GM18861 (cell line): Measurements from ENCODE around the gene SDC3.

Source experiments
- ATAC-seq: cut with Tn5 transposase; IDR thresholded peaks from one replicate; pipeline ENCODE4 v1.9.1; 2021; ENCODE audit not compliant: unreplicated experiment

Gene SDC3

DNA sequence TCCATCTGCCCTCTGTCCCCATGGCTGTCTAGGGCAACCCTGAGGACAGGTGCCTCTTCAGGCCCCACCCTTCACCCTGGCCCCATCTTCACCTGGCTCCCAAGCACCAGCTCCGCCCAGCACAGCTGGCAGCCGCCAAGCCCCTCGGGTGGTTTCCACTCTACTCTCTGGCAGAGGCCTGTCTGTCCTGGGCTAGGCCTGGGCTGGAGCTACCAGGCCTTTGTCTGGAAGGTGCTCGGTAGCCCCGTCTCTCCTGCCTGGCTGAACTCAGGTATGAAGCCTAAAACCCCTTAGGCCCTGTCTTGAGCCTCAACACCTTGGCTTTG is 17.4 kb downstream of the SDC3 start:
- no peak for ATAC-seq

DNA sequence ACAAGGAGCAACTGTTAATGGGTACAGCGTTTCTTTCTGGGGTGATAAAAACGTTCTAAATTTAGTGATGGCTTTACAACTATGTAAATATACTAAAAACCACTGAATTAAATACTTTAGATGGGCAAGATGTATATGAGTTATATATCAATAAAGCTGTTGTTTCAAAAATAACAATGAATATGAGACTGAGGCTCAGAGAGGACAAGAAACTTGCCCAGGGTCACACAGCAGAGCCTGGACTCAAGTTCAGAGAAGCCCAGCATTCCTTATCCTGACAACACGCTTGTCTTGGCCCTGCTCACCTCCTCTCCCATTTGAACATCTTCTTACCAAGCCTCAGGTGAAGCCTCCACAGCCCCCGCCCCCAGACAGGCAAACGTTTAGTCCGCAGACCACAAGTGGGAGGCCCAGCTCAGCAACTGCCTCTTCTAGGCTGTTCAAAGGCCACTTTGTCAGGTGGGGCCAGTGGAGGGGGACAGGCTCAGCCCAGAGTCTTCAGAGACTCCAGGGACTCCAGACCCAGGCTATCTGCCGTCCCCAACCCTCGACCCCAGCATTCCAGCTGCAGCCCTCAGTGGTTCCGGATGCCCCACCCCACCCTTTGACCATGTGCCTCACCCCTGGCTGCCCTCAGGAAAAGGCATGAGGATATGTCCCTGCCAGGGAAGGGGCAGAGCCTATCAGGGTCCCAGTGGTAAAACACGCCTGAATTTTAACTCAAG is 17.9 kb downstream of the SDC3 start:
- no peak for ATAC-seq

DNA sequence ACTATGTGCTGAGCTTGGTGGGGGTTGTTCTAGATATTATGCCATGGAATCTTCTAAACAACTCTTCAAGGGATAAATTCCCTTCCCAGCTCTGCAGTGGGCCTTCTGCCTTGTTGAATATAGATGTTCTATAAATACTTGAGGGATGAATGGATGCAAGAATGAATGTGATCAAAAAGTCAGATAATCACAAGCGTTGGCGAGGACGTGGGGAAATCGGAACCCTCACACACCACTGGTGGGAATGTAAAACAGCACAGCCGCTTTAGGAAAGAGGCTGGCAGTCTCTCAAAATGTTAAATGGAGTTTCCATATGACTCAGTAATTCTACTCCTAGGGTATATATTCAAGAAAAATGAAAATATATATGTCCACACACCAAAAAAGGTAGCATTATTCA is 19.0 kb downstream of the SDC3 start:
- ATAC-seq, result no peak

DNA sequence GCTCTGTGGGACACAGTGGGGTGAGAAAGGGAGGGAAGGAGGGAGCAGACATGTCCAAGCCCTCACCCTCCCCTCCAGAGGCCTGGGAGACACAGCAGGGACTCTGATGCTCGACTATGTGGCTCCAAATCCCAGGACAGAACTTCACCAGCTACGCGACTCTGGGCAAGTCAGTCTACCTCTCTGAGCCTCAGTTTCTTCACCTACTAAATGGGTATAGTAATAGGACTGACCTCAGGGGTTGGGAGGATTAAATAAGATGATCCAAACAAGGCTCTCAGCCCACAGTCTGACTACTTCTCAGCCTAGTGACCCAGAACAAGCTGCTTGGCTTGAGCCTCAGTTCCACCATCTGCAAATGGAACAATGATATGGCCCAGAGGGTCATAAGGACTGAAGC is 19.6 kb downstream of the SDC3 start:
- no peak for ATAC-seq

DNA sequence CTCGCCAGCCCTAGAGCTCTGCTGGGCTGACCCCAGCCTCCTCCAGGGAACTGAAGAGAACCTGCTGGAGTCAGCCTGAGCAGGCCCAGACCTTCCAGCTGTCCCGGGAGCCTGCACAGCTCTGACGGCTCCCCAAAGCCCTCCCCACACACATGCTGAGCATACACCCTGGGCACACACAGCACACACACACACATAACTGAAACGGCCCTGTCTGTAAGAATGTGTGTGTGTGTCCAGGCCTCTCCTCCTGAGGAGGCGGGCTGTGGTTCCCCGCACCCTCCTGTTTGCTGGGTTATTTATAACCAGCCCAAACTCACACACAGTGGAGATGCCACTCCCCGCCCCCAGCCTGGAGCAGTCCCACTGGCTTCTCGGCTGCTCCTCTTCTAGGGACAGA is 20.2 kb downstream of the SDC3 start:
- no peak for ATAC-seq

DNA sequence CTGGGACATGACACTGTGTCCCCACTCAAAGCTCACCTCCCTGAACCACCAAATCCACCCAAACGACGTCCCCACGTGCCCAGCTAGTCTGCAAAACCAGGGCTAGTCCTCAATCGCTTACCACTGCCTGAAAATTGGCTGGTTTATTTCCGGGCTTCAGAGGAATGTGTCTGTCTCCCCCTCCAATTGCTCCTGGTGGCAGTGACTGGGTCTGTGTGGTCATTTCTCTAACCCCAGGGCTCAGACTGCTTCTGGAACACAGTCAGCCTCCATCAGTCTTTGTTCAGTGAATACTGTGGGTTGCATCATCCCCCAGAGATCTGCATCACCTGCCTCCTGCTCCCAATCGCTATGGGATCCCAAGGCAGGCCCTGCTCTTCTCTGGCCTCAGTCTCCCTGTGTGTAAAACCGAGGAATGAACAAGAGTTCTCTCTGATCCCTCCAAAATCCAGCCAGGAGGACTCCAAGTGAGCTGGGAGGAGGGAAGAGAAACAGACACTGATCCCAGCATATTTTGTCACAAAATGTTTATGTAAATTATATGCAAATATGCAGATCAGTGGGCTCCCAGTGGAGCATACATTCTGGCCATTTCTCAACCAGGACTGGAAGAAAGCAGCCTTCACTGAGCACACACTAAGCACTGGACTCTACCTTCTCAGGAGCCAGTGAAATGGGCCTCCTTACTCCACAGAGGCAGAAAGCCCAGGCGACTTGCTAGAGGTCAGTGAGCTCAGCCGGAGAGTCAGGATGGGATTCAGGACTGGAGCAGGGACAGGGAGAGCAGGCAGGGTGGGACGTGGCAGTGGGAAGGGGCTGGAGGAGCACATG is 20.9 kb downstream of the SDC3 start:
- ATAC-seq, result no peak

DNA sequence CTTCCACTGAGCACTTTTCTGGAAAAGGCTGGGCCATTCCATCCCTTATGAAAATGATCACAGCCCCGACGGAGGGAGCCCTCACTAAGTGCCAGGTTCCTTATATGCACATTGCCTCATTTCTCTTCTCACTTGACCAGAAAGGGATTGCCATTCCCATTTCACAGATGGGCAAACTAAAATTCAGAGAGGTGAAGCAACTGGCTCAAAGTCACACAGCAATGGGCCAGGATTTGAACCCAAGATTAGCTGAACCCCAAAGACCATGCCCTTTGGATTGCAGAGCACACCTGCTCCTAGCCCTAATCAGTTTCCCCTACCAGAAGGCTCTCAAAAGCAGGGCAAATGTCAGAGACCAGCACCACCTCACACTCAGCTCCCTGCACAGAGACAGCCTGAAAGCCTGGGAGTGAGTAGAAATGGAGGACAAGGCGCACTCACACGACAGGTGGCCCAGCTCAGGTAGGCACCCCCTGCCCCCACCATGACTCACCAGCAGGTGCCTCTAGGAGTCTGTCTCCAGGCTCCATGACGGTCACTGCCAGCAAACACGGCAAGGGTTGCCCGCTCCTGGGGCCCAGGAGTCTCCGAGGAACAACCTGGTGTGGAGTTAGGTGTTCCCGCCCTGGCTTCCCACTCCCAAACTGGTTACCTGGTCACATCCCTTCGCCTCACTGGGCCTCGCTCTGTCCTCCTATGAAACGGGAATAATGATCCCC is 21.7 kb downstream of the SDC3 start:
- ATAC-seq, result no peak

DNA sequence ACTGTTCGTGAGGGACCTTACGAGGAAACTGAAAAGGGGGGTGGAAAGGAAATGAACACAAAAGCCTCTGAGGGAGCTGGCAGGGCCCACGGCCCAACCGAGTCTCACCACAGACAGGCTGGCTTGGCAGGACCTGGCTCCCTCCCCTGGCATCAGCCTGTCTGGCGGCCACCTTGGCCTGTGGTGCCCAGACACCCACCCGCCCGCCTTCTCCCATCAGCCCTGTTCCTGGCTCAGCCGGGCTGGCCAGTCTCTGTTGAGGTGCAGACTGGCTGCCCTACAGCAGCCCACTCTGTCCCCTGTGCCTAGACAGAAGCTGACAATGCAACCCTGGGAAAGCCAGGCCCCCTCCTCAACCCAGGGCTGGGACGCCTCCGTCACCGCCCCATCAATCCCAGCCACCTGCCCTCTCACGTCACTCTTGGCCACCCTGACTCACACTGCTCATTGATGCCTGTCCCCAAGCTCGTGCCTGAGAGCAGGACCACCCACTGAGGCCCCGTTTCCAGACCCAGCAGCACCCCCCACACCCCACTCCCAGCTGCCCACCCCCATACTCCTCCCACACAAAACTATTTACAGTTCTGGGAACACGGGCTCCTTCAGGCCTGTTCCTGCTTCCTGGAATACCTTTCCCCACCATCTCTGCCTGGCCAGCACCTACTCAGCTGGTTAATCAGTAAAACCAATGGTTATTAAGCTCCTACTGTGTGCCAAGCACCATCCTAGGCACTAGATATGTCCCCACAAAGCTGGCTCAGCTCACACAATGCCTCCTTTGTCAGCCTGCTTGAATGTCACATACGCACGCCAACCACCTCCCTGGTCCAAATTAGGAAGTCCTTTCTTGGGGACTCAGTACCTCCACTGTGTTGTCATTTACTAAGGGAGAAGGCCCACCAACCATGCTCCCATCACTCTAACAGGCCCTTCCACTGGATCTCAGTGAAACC is 22.7 kb downstream of the SDC3 start:
- no peak for ATAC-seq

DNA sequence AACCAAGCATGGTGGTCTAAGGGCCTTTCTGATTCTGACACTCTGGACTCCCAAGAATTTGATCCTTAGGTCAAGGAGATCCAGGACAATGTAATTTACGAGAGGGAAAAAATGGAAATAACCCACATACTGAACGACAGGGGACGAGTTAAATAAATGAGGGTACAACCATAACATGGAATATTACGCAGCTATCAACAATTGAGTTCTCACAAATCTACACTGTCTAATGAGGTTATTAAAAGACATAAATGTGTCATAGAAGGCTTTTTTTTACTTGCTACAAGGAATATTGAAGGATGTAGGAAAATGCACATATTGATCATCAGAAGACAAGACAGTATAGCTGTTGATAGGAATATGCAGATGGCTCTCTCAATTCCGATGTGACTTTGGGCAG is 23.8 kb downstream of the SDC3 start:
- no peak for ATAC-seq

DNA sequence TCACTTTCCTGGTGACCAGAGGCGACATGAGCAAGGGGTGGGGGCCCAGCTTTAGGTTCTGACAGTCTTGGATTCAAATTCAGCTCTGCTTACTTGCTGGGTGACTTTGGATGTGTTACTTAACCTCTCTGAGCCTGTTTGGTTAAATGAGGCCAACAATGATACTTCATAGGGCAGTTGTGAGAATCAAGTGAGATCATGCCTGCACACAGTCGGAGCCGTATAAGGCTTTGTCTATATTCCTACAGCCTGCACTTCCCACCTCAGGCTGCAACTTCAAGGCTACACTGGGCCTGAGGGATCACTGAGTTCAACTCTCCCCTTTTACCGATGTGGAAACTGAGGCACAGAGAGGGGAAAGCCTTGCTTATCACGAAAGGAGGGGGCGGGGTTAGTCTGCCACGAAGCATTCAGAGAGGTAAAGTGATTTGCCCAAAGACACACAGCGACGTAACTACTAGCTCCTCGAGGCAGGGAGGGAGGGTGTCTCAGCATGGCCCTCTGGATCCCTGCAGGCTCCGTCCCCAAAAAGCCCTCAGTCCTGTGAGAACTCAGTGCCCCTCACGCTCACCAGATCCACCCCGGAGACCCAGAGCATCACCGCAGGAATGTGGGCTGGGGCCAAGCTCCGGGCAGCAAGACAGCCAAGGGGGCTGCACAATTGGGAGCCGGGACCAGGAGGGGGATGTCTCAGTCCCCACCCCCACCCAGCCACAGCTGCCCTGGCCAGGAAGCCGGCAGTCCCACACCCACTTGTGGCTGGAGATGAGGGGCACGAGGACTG is 25.0 kb downstream of the SDC3 start:
- ATAC-seq, result no peak

DNA sequence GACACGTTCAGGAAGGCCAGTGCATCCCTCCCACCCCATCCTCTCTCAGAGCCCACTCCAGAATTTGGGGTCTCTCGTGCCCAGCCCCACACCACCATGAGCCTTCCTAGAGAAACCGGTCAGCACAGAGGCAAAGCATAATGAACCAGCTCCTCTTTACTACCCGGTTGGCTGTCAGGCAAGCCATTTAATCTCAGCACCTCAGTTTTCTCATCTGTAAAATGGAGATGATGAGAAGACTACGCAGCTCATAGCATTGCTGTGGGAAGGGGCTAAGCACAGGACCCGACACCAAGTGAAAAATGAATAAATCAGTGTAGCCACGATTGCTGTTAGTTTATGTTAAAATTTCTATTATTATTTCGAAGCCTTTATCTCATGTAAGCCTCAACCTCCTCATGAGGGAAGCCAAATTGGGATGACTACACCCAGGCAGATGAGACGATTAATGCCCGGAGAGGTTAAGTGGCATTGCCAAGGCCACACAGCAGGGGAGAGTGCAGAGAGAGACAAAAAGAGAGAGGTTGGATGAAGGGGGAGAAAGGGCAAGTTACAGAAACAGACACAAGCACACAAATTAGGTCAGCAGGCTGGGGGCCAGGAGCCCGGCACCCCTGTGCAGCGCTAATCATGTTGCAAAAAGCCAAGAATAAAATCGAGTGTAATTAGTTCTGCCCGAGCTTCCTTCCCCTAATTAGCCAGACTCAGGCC is 25.7 kb downstream of the SDC3 start:
- no peak for ATAC-seq

DNA sequence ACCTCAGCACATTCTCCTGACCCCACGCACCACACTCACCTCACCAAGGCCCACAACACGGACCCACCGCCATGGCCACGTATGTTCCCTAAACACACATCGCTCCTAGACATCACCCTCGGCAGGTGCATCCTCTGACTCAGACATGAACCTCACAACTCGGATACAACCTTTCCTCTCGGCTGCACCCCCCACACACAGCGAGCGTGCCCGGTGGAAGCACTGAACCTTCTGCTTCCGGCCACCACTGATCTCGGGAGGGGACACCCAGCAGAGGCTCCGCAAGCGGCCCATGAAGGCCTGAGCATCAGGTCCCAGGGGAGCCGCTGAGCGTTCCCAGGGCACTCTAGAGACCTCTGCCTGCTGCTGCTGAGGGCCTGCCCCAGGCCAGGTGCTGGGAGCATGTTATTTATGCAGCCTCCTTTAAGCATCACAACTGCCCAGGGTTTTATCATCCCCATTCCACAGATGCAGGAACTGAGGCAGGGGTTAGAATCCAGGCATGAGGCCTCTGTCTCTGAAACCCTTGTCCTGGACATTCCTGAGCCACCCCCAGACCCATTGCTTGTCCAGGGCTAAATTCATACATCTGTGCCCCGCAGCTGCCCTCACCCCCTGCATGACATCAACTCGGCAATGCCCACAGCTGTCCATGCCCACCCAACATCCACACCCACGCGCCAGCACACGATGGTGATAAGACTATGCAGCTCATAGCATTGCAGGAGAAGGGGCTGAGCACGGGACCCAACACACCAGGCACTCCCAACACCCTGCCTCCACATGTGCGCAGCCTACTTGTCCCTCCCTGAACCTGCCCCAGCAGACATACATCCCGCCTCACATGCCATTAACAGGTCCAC is 27.0 kb downstream of the SDC3 start:
- peak; percentile 73 for ATAC-seq

DNA sequence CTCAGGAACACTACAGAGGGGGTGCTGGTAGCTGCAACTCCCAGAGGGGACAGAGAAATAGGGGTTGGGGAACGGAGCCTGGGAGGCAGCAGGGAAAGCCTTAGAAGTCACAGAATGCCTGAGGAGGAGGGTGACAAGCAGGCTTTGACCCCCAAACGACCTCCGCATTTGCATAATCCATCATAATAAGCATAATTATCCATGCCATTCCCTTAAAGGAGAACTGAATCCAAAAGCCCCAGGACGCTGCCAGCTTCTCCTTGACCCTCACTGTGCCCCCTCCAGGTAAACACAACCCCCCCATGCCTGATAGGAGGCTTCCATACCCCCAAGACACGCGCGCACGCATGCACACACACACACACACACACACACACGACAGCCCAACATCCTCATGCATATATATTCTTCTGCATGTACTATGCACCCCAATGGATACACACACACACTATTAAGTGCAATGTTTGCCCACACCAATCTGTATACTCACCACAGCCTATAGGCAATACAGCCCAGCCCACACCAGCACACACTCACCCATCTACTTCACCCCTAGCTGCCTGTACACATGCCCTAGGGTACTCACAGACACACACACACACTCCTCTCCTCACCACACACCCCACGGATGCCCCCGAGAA is 27.8 kb downstream of the SDC3 start:
- ATAC-seq, result no peak

DNA sequence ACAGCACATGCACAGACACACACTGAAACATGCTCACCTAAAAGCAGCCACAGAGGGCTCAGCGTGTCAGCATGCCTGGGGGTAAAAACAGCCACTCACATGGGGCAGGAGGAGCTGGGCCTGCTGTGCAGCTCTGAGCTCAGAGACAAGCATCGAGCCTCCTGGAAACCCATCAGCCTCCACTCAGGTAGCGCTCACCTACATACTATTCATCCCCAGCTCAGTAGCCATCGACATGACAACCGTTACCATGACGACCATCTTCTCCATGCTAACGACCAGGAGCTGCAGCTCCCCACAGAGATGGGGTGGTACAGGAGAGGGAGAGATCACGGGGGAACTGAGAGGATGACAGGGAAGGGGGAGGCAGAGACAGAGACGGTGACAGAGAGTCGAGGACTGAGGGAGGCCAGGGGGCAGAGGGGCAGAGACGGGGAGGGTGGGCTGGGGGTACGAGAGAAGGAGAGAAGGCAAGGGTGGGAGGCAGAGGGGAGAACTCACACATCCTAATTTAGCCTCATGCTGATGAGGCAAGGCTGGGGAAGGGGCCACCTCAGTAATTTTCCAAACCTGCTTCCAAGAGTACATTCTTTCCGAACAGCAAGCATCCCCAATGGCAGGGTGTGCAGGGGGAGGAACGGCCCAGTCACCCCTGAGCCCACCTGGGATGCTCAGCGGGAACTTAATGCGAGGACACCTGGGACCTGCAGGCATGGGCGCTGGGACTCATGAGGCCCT is 28.4 kb downstream of the SDC3 start:
- ATAC-seq, result no peak

DNA sequence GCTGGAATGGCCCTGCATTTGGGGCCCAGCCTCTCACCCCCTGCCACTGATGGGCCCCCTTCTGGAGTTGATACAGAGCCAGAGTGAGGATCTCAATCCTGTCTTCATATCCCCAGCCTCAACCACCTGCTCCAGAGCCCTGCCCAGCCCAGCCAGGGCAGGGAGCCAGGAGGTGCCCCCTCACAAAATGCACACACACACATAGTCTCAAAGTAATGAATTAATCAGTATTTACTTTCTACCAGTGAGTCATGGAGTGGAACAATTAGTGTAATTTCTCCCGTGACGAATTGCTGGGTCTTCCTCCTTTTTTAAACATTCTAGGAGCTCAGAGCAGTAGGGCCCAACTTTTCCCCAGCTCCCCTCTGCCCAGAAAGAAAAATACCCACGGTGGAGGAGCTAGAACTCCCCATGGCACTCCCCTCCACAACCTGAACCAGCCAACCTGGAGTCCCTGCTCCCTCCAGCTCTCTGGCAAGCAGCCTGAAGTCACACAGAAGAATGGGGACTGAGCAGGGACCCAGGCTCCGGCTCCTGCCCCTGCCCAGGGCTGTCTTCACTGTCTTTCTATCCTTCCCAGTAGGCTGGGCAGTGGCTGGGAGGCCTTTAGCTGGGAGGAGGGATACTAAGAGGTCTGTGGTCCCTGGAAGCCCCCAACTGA is 29.3 kb downstream of the SDC3 start:
- no peak for ATAC-seq

DNA sequence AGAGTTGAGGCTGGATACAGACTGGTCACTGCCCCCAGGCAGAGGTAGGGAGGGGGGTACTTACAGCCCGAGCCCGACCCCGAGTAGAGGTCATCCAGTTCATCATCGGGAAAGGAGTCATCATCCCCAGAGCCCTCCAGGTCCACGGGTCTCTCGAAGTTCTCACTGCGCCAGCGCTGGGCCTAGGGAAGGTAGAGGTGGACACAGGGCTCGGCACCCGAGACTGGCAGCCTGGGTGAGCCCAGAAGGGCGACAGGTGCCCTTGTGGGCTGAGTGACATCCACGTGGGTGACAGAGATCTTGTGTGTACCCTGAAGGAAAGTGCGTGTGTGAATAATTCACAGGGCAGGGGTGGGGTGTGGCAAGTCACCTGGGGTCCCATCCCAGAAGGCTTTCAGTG is 30.0 kb downstream of the SDC3 start:
- ATAC-seq, result no peak

DNA sequence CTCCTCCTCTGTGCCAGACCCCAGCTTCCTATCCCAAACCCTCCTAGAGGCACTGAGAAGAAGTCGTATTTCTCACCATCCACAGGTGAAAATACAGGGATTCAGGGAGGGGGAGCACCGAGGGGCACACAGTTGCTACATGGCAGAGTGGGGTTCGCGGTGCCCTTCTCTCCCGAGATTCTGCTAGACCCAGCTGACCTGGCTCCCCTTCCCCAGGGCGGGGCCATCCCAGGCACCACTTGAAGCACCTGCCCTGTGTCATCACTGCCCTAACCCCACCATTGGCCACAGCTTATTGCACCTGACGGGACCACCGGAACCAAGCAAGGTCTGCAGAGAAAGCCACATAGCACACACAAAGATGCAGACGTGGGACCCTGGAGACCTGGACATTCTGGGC is 30.5 kb downstream of the SDC3 start:
- ATAC-seq, result no peak
